Peyer's patch (tissue), 4 donors: Measurements from ENCODE around the gene FTCD.

ENCODE experiments used
- POLR2A ChIP-seq, 2 donors: fragments of 450-650 bp; IDR thresholded peaks; one replicate each; pipeline ENCODE4 v1.5.1; 2017; ENCODE audit warnings: antibody characterized with exemption in 2 of 2, mild to moderate bottlenecking in 2 of 2, moderate library complexity in 2 of 2
- TF ChIP-seq, protein P1 (sequence below), 6 experiments: fragments of 450-650 bp in 4 of 6; fragments of 200-600 bp in 2 of 6; sonication (generic) in 1 of 6; IDR thresholded peaks; one replicate each; pipeline ENCODE4 v1.5.1; 2017 to 2019; ENCODE audit warnings: antibody characterized with exemption in 6 of 6, mild to moderate bottlenecking in 3 of 6, moderate library complexity in 1 of 6

DNA sequence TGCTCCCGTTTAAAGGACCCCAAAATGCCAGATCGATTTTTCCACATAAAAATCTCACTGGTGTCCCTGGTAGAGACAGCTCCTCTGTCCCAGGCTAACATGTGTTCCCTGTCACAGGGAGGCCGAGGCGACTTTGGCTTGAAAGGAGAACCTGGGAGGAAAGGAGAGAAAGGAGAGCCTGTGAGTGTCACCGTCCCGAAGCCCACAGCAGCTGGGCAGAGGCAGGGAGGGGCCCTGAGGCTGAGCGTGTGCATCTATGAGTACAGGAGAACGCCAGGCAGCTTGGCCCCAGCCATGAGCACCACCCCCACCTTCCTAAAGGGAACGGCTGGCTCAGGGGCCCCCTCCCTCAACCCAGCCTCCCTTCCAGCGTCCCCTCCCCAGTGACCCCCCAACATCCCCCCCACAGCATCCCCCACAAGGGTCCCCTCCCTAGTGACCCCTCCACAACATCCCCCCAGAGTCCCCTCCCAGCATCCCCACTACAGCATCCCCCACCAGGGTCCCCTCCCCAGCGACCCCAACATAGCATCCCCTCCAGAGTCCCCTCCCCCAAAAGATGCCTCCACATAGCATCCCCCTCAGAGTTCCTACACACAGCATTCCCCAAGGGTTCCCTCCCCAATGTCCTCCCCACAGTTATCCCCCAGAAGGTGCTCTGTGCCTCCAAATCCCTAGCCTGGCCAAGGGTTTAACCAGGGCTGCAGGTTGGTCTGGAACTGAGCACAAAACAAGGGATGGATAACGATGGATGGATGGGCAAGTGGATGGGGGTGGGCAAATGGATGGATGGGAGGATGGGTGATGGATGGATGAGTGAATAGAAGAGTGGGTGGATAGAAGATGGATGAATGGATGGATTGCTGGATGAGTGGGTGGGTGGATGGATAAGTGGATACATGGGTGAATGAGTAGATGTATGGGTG is 32.4 kb downstream of the FTCD start:
- TF ChIP-seq, protein P1, sequence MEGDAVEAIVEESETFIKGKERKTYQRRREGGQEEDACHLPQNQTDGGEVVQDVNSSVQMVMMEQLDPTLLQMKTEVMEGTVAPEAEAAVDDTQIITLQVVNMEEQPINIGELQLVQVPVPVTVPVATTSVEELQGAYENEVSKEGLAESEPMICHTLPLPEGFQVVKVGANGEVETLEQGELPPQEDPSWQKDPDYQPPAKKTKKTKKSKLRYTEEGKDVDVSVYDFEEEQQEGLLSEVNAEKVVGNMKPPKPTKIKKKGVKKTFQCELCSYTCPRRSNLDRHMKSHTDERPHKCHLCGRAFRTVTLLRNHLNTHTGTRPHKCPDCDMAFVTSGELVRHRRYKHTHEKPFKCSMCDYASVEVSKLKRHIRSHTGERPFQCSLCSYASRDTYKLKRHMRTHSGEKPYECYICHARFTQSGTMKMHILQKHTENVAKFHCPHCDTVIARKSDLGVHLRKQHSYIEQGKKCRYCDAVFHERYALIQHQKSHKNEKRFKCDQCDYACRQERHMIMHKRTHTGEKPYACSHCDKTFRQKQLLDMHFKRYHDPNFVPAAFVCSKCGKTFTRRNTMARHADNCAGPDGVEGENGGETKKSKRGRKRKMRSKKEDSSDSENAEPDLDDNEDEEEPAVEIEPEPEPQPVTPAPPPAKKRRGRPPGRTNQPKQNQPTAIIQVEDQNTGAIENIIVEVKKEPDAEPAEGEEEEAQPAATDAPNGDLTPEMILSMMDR (IDR thresholded peaks at IDR 0.05), result no peak
- TF ChIP-seq POLR2A (IDR thresholded peaks at IDR 0.05), result no peak
